Mucosa of rectum (tissue), 2 donors: Measurements from ENCODE around the gene ACRBP.

Experiments used
- H3K27ac ChIP-seq, 2 donors: one replicate each; pipeline ENCODE4 v1.7.0; 2013; ENCODE audit warnings: inconsistent platforms in 2 of 2, low read depth in 2 of 2, low read length in 2 of 2
- H3K27me3 ChIP-seq, 2 donors: one replicate each; pipeline ENCODE4 v1.7.0; 2013; ENCODE audit warnings: low read length in 2 of 2; ENCODE audit not compliant: control insufficient read depth in 2 of 2, insufficient read depth in 2 of 2
- H3K36me3 ChIP-seq, 2 donors: one replicate each; pipeline ENCODE4 v1.7.0; 2013; ENCODE audit warnings: low read length in 2 of 2; ENCODE audit not compliant: control insufficient read depth in 2 of 2, insufficient read depth in 2 of 2
- H3K4me1 ChIP-seq, 2 donors: one replicate each; pipeline ENCODE4 v1.7.0; 2013; ENCODE audit warnings: low read length in 2 of 2, mild to moderate bottlenecking in 1 of 2; ENCODE audit not compliant: control insufficient read depth in 2 of 2, insufficient read depth in 2 of 2
- H3K4me3 ChIP-seq, 2 donors: one replicate each; pipeline ENCODE4 v1.7.0; 2013; ENCODE audit warnings: low read length in 2 of 2
- H3K9ac ChIP-seq, 2 donors: one replicate each; pipeline ENCODE4 v1.7.0; 2013; ENCODE audit warnings: low read length in 2 of 2, low read depth in 1 of 2, mild to moderate bottlenecking in 1 of 2
- H3K9me3 ChIP-seq, 2 donors: one replicate each; pipeline ENCODE4 v1.7.0; 2013; ENCODE audit warnings: low read length in 2 of 2; ENCODE audit not compliant: control insufficient read depth in 2 of 2
- donor health status: healthy.
- donor health status: Normal muscosa, but diverticular disease.

The ACRBP gene

GRCh38 chr12:6652391-6652790 is 5.2 kb upstream of the ACRBP start:
- no peak overlapping the region for H3K4me3 ChIP-seq
- no peaks in the 10 kb centered on the region for H3K9me3 ChIP-seq
- H3K36me3 ChIP-seq, result peaks cover 42 to 58% of the 10 kb centered on the region in 2 donors
- H3K27me3 ChIP-seq, result no peaks in the 10 kb centered on the region
- no peak overlapping the region for H3K9ac ChIP-seq
- no peak overlapping the region for H3K27ac ChIP-seq
- H3K4me1 ChIP-seq, result no peaks in the 10 kb centered on the region

GRCh38 chr12:6650832-6651231 is 3.6 kb upstream of the ACRBP start:
- no peaks in the 10 kb centered on the region for H3K27me3 ChIP-seq
- H3K36me3 ChIP-seq, result peaks cover 36 to 50% of the 10 kb centered on the region in 2 donors
- peaks cover 10% of the 10 kb centered on the region in 2 donors for H3K4me1 ChIP-seq
- H3K4me3 ChIP-seq, result no peak overlapping the region
- H3K9ac ChIP-seq, result no peak overlapping the region
- no peaks in the 10 kb centered on the region for H3K9me3 ChIP-seq
- no peak overlapping the region for H3K27ac ChIP-seq

DNA sequence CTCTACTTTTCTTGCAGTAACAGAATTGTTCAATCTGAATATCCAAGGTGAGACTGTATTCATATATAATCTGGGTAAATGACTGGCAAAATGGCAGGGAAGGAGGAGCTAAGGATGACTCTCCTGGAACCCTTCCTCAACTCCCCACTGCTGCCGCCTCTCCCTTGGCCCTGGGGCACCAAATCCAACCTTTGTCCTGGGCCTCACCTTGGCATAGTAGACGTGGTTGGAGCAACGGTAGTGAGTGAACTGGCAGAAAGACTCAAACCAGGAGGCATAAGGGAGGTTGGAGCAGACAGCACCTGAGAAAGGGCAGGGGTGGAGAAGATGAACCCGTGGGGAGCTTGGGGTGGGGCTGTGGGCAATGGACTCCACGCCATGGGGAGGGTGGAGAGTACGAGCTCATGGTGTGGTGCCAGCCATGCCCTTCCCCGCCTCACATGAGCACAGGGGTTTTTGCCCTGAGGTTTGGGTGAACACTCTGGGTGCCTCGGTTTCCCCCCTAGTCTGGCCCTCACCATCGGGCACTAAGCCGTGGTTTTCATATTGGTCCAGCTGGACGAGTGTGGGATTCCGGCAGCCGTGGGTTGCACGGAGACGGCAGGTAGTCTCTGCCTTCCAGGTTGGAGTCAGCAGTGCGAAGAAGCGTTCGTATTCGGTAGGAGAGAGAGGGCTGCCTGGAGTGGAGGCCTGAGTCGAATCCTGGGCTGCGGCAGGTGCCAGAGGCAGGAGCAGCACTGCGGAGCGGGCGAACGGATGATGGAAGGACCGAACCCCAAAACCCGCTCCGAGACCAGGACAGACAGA is 753 bp downstream of the ACRBP start:
- Histone ChIP-seq H3K27ac (no peak overlapping the region), H3K9me3 (no peaks in the 10 kb centered on the region), H3K27me3 (no peaks in the 10 kb centered on the region), H3K36me3 (peaks cover 12 to 22% of the 10 kb centered on the region in 2 donors), H3K4me1 (peaks cover 10% of the 10 kb centered on the region in 2 donors), H3K9ac (peak overlapping the region; percentile 52 to 53), H3K4me3 (peak overlapping the region; percentile 49 to 72)

DNA sequence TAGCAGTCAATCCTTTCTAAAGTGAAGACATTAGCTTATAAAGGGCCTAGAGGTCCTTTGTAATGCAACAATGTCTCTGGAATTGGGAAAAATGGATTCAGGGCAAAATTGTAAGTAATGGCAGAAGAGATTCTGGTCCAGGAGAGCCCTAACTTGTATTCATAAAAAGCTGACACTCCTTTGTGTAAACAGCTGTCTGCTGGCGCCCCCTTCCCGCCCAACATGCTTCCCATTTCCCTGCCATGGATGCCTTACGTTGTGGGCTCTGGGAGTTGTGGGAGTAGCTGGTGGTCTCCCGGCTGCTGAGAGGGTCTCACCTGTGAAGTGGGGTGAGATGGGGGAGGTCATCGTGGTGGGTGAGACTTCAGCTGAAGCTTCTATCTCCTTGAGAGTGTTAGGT is 2.3 kb downstream of the ACRBP start:
- Histone ChIP-seq H3K4me3 (no peak overlapping the region), H3K9ac (peak overlapping the region in 1 of 2 donors; percentile 9), H3K27me3 (no peaks in the 10 kb centered on the region), H3K27ac (peak overlapping the region in 1 of 2 donors; percentile 21), H3K9me3 (no peaks in the 10 kb centered on the region), H3K36me3 (peaks cover 0 to 8% of the 10 kb centered on the region in 2 donors), H3K4me1 (peaks cover 10% of the 10 kb centered on the region in 2 donors)

DNA sequence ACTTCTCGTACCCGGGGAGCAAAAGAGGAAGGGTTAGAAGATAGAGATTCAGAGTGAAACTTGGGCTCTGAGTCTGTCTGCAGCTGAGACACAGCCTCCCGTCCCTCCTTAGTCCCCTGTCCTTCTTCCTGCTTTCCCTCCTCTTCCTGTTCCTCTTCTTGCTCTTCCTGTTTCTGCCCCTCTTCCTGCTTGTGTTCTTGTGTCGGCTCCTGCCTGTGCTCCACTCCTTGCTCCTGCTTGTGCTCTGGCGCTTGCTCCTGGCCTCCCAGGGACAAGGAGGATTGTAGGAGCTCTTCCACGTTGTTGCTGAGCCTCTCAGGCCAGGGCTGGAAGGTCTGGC is 3.0 kb downstream of the ACRBP start:
- Histone ChIP-seq H3K4me1 (peaks cover 10% of the 10 kb centered on the region in 2 donors), H3K27ac (peak overlapping the region; percentile 14 to 21), H3K9me3 (no peaks in the 10 kb centered on the region), H3K27me3 (no peaks in the 10 kb centered on the region), H3K36me3 (peaks cover 0 to 8% of the 10 kb centered on the region in 2 donors), H3K9ac (no peak overlapping the region), H3K4me3 (no peak overlapping the region)

DNA sequence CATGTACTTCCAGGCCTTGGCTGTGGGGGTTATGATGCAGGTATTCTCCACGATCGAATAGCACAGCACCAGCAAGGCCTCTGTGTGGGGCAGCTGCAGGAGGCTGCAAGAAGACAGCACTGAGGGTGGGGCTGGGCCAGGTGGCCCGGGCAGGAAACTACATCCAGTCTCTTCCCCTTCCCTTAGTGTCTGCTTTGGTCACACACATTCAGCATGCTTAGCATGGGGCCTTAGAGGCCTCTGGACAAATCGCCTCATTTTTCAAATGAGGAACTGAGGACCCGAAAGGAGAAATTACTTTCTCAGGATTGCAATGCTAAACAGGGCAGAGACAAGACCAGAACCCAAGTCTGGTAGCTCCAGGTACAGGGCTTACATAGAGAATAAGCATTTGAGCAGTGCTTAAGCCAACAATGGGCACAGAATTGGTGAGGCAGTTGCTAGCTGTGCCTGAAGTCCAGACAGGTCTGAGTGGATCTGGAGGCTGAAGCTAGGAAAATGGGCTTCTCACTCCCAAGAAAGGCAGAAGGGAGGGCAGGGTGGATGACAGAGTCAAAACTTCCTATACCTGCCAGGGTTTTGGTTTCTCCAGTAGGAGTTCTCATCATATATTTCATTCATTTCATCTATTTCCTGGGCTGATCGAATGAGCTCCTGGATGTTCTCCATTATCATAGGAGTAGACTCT is 3.5 kb downstream of the ACRBP start:
- H3K9ac ChIP-seq, result no peak overlapping the region
- H3K4me3 ChIP-seq, result peak overlapping the region in 1 of 2 donors; percentile 0
- no peaks in the 10 kb centered on the region for H3K27me3 ChIP-seq
- H3K36me3 ChIP-seq, result peaks cover 0 to 8% of the 10 kb centered on the region in 2 donors
- no peaks in the 10 kb centered on the region for H3K9me3 ChIP-seq
- H3K27ac ChIP-seq, result peak overlapping the region; percentile 21 to 25
- peaks cover 10% of the 10 kb centered on the region in 2 donors for H3K4me1 ChIP-seq

DNA sequence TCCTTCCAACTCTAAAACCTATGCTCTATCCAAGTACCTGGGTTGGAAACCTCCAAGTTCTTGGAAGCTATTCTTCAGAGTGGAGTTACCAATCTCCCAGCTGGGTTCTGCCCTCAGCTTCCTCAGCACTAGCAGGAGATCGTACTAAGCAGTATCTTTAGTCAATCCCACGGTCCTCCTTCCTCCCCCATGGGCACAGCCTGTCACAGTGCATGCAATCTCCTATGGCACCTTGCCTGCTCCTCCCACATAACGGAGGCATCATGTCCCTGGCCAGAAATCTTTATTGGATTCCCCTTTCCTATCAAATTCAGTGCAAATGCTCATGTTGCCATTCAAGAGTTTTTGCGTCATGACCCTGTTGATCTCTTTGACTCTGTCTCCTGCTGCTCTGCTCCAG is 6.1 kb downstream of the ACRBP start:
- Histone ChIP-seq H3K27me3 (no peaks in the 10 kb centered on the region), H3K4me3 (no peak overlapping the region), H3K9me3 (no peaks in the 10 kb centered on the region), H3K36me3 (no peaks in the 10 kb centered on the region), H3K4me1 (peaks cover 3 to 5% of the 10 kb centered on the region in 2 donors), H3K9ac (no peak overlapping the region), H3K27ac (no peak overlapping the region)

GRCh38 chr12:6640497-6640896 is 6.7 kb downstream of the ACRBP start:
- Histone ChIP-seq H3K27me3 (no peaks in the 10 kb centered on the region), H3K27ac (no peak overlapping the region), H3K9me3 (no peaks in the 10 kb centered on the region), H3K36me3 (no peaks in the 10 kb centered on the region), H3K4me3 (no peak overlapping the region), H3K4me1 (peaks cover 5 to 8% of the 10 kb centered on the region in 2 donors), H3K9ac (no peak overlapping the region)

- Histone ChIP-seq H3K36me3 (no peaks in the 10 kb centered on the region), H3K4me3 (no peak overlapping the region), H3K27me3 (no peaks in the 10 kb centered on the region), H3K9ac (no peak overlapping the region), H3K27ac (peak overlapping the region in 1 of 2 donors; percentile 52), H3K9me3 (no peaks in the 10 kb centered on the region), H3K4me1 (peaks cover 13 to 15% of the 10 kb centered on the region in 2 donors)
Observed at GRCh38 chr12:6639151-6639801, 8.0 kb downstream of the ACRBP start.

DNA sequence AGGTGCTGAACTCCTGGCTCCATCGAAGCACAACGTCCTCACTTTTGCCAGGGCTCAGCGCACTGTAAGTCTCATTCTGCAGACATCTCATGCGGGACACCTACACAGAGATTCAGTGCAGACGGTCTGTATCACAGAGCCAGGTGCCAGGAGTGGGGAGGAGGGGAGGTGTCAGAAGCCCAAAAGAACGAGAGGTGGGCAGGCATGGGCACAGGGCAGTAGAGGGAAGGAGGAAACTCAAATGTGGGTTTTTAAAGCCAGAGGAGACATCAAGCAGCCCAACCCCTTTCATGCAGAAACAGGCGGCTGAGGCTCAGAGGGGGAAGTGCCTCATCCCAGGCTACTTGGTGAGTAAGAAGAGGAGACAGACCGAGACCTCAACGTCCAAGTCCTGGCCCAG is 8.9 kb downstream of the ACRBP start:
- Histone ChIP-seq H3K4me1 (peaks cover 15 to 17% of the 10 kb centered on the region in 2 donors), H3K9me3 (no peaks in the 10 kb centered on the region), H3K9ac (no peak overlapping the region), H3K36me3 (no peaks in the 10 kb centered on the region), H3K27ac (peak overlapping the region in 1 of 2 donors; percentile 52), H3K4me3 (no peak overlapping the region), H3K27me3 (no peaks in the 10 kb centered on the region)
